Neural progenitor cell (in vitro differentiated cells): ENCODE data around the gene MINDY1.

ENCODE experiments used
- EZH2 ChIP-seq: fragments of 200-600 bp; sonication (generic); IDR thresholded peaks from 2 replicates; pipeline ENCODE4 v1.6.1; 2017; ENCODE audit warnings: antibody characterized with exemption, mild to moderate bottlenecking, moderate library complexity
- EZH2phosphoT487 ChIP-seq: fragments of 200-600 bp; sonication (generic); IDR thresholded peaks from 2 replicates; pipeline ENCODE4 v1.6.1; 2017; ENCODE audit warnings: antibody characterized with exemption
- TF ChIP-seq, protein P1 (sequence below): fragments of 200-600 bp; sonication (generic); IDR thresholded peaks from 2 replicates; pipeline ENCODE4 v1.5.1; 2017; ENCODE audit warnings: antibody characterized with exemption, mild to moderate bottlenecking

DNA sequence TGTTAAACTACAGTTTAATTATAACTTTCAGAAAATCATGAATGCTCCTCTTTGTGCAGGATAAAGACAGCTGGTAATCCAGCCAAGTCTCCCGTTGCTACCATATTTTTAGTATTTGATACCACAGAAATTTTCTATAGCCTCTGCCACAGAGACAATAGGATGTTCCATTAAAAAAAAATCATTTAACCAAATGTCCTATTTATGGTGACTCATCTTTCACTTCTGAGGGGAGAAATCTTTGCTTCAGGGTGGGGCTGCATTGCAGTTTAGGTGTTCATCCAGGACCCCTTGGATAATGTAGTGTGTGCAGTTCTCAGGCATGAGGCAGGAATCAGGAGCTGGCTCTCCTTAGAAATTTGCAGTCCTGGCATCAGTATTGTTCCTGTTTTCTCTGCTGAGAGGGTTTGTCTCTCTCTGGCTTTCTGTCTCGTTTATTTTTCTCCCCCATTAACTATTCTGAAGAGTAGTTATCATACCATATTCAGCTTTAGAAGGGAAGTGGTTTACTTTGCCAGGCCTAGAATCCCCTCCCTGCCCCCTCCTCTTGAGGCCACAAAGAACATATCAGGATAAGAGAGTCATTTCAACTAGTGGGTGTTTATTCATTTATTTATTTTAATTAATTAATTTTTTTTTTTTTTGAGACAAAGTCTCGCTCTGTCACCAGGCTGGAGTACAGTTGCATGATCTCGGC is 4.6 kb upstream of the MINDY1 start:
- TF ChIP-seq, protein P1, sequence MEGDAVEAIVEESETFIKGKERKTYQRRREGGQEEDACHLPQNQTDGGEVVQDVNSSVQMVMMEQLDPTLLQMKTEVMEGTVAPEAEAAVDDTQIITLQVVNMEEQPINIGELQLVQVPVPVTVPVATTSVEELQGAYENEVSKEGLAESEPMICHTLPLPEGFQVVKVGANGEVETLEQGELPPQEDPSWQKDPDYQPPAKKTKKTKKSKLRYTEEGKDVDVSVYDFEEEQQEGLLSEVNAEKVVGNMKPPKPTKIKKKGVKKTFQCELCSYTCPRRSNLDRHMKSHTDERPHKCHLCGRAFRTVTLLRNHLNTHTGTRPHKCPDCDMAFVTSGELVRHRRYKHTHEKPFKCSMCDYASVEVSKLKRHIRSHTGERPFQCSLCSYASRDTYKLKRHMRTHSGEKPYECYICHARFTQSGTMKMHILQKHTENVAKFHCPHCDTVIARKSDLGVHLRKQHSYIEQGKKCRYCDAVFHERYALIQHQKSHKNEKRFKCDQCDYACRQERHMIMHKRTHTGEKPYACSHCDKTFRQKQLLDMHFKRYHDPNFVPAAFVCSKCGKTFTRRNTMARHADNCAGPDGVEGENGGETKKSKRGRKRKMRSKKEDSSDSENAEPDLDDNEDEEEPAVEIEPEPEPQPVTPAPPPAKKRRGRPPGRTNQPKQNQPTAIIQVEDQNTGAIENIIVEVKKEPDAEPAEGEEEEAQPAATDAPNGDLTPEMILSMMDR, result no peak
- TF ChIP-seq EZH2 (no peak), EZH2phosphoT487 (no peak)
